Transverse colon (tissue), 4 donors: ENCODE data around the gene MEMO1.

ENCODE experiments used
- EP300 ChIP-seq: sonication (generic); formaldehyde crosslinking; IDR thresholded peaks from one replicate; pipeline ENCODE4 v1.6.1; 2017; ENCODE audit warnings: antibody characterized with exemption, low read depth
- POLR2A ChIP-seq: fragments of 450-650 bp; IDR thresholded peaks from one replicate; pipeline ENCODE4 v1.6.1; 2016; ENCODE audit warnings: antibody characterized with exemption, mild to moderate bottlenecking, moderate library complexity
- POLR2AphosphoS5 ChIP-seq, 3 donors: sonication (generic); formaldehyde crosslinking; IDR thresholded peaks; one replicate each; pipeline ENCODE4 v1.6.1; 2016; ENCODE audit warnings: antibody characterized with exemption in 3 of 3
- TF ChIP-seq, protein P1 (sequence below), 5 experiments: fragments of 200-600 bp in 3 of 5; fragments of 450-650 bp in 2 of 5; sonication (generic) in 3 of 5; IDR thresholded peaks; 1 replicate in 2 of 5; 2 replicates in 3 of 5; pipeline ENCODE4 v1.5.1; 2016 to 2017; ENCODE audit warnings: antibody characterized with exemption in 5 of 5, inconsistent platforms in 3 of 5, mild to moderate bottlenecking in 2 of 5, moderate library complexity in 1 of 5

GRCh38 chr2:31888550-31888949, 122.3 kb downstream of the MEMO1 start:
- TF ChIP-seq, protein P1, sequence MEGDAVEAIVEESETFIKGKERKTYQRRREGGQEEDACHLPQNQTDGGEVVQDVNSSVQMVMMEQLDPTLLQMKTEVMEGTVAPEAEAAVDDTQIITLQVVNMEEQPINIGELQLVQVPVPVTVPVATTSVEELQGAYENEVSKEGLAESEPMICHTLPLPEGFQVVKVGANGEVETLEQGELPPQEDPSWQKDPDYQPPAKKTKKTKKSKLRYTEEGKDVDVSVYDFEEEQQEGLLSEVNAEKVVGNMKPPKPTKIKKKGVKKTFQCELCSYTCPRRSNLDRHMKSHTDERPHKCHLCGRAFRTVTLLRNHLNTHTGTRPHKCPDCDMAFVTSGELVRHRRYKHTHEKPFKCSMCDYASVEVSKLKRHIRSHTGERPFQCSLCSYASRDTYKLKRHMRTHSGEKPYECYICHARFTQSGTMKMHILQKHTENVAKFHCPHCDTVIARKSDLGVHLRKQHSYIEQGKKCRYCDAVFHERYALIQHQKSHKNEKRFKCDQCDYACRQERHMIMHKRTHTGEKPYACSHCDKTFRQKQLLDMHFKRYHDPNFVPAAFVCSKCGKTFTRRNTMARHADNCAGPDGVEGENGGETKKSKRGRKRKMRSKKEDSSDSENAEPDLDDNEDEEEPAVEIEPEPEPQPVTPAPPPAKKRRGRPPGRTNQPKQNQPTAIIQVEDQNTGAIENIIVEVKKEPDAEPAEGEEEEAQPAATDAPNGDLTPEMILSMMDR (IDR thresholded peaks at IDR 0.05): no peak
- TF ChIP-seq EP300: no peak
- no peak for TF ChIP-seq POLR2A
- no peak for TF ChIP-seq POLR2AphosphoS5 (IDR thresholded peaks at IDR 0.05)
